ENCODE data around the gene IL23R.

DNA sequence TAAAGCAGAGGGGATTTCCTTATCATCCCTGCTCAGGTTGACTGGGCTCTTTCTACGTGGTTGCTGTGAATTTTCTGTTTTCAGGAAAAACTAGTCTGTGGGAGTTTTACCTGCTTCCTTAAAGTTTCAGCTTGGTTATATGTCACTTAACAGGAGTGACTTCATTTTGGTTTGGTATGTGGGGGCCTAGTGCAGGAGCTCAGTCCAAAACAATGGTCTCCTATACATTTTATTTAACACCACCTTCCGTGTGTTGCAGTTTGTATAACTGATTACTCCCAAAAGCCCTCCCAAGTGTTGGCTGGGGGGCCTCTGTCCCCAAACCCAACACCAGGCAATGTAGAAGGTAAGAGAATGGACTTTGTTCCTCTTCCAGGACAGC lies 5.3 kb downstream of the IL23R start:
- no peak for TF ChIP-seq CTCF (IDR thresholded peaks at IDR 0.05)
- TF ChIP-seq POLR2A (IDR thresholded peaks at IDR 0.05), result no peak
- TF ChIP-seq POLR2AphosphoS5 (IDR thresholded peaks at IDR 0.05), result no peak
